Measurements from ENCODE around the gene TBC1D22A.

DNA sequence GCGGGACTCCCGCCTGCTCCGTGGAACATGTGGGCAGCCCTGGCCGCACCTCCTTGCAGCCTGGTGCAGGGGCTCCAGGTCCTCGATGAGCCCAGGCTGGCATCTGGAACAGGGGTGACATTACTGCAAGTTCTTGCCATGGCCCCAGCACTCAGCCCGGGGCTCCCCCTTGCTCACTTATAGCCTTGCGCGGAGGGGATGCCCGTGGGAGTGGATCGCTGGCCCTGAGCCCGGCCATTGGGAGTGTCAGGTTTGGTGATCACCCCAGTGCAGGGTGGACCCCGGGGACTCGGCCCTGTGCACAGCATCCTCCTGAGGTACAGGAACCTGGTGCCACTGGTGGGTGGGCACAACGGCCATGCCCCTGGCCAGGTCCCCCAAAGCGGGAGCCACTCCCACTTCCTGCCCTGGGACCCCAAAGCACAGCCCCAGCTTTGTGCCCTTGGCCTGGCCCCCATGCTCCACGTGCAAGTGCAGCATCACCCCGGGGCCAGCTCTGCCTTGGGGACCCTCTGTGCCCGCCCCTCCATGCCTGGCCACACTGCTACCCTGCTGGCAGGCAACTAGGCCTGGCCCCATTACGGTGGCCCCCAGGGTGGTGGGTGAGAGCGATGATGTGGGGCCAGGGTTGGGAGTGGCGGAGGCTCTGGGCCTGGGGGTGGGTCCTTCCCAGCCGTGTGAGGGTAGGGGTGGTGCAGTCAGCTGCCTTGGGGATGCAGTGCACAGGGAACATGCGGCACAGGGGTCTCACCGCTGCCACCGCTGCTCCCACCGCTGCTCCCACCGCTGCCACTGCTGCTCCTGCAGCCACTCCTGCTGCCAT lies 439.8 kb downstream of the TBC1D22A start:
- TF ChIP-seq, protein P1, sequence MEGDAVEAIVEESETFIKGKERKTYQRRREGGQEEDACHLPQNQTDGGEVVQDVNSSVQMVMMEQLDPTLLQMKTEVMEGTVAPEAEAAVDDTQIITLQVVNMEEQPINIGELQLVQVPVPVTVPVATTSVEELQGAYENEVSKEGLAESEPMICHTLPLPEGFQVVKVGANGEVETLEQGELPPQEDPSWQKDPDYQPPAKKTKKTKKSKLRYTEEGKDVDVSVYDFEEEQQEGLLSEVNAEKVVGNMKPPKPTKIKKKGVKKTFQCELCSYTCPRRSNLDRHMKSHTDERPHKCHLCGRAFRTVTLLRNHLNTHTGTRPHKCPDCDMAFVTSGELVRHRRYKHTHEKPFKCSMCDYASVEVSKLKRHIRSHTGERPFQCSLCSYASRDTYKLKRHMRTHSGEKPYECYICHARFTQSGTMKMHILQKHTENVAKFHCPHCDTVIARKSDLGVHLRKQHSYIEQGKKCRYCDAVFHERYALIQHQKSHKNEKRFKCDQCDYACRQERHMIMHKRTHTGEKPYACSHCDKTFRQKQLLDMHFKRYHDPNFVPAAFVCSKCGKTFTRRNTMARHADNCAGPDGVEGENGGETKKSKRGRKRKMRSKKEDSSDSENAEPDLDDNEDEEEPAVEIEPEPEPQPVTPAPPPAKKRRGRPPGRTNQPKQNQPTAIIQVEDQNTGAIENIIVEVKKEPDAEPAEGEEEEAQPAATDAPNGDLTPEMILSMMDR (IDR thresholded peaks at IDR 0.05; ENCODE audit: poor library complexity), result no peak
- no peak for TF ChIP-seq EZH2 (IDR thresholded peaks at IDR 0.05; ENCODE audit: borderline replicate concordance)
- TF ChIP-seq EZH2phosphoT487 (IDR thresholded peaks at IDR 0.05; ENCODE audit: low read depth, severe bottlenecking, unreplicated experiment), result no peak
